Vagina (tissue), 2 donors: Measurements from ENCODE around the gene NKIRAS1.

ENCODE experiments used
- CTCF ChIP-seq, 3 experiments: fragments of 450-650 bp in 2 of 3; fragments of 200-600 bp in 1 of 3; sonication (generic) in 1 of 3; IDR thresholded peaks; one replicate each; pipeline ENCODE4 v1.5.1; 2017 to 2019; ENCODE audit warnings: antibody characterized with exemption in 3 of 3, mild to moderate bottlenecking in 2 of 3, moderate library complexity in 2 of 3
- POLR2A ChIP-seq, 2 donors: fragments of 450-650 bp; IDR thresholded peaks; one replicate each; pipeline ENCODE4 v1.6.1; 2017; ENCODE audit warnings: antibody characterized with exemption in 2 of 2, mild to moderate bottlenecking in 2 of 2, moderate library complexity in 2 of 2

- TF ChIP-seq CTCF (IDR thresholded peaks at IDR 0.05), result no peak
- TF ChIP-seq POLR2A (IDR thresholded peaks at IDR 0.05), result no peak
Observed at GRCh38 chr3:23877329-23877980, 39.3 kb downstream of the NKIRAS1 start.
